PFSK-1 (cell line): ENCODE data around the gene MRPS18B.

Source experiments
- FOXP2 ChIP-seq: optimal IDR thresholded peaks from 2 replicates; pipeline ENCODE3; 2011; ENCODE audit warnings: borderline replicate concordance, control low read depth, inconsistent platforms; ENCODE audit not compliant: insufficient read depth; ENCODE audit errors: extremely low read length, extremely low read depth
- POLR2AphosphoS5 ChIP-seq: IDR thresholded peaks from 2 replicates; pipeline ENCODE4 v1.6.1; 2012; ENCODE audit warnings: low read depth, mild to moderate bottlenecking, control low read depth, low read length, moderate library complexity
- SIN3A ChIP-seq: IDR thresholded peaks from 2 replicates; pipeline ENCODE4 v1.6.1; 2012; ENCODE audit warnings: mild to moderate bottlenecking, low read length, moderate library complexity, borderline replicate concordance; ENCODE audit not compliant: insufficient read depth
- TAF1 ChIP-seq: IDR thresholded peaks from 2 replicates; pipeline ENCODE4 v1.6.1; 2012; ENCODE audit warnings: low read length, control low read depth, borderline replicate concordance; ENCODE audit not compliant: insufficient read depth
- TF ChIP-seq, protein P1 (sequence below), 2 experiments: IDR thresholded peaks; 2 replicates each; pipeline versions ENCODE4 v1.6.1 to v1.8.0; 2011 to 2012; ENCODE audit warnings: low read depth in 2 of 2, low read length in 2 of 2, control low read depth in 1 of 2, inconsistent platforms in 1 of 2, mild to moderate bottlenecking in 1 of 2, moderate library complexity in 1 of 2; ENCODE audit not compliant: insufficient read depth in 1 of 2

The MRPS18B gene

DNA sequence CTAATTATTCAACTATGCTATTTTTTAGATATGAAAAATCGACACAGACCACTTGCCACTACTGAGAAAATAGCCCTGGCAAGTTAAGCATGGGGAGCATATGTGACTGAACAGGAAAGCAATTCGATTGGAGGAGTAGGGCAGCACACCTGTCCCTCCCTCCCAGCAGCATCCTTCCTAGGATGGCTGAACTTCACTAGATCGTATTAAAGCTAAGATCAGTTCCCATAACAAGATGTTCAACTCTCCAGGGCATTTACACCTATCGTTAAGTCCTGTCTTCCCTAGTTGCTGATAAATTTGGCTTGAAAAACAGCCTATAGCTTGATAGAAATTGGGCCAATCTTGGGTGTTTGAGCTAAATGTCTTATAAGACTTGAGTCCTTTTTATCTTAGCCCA is 7.6 kb upstream of the MRPS18B start:
- TF ChIP-seq FOXP2 (no peak), TAF1 (no peak), SIN3A (no peak), POLR2AphosphoS5 (no peak; the same call in 1 of the 2 replicates)
- TF ChIP-seq, protein P1, sequence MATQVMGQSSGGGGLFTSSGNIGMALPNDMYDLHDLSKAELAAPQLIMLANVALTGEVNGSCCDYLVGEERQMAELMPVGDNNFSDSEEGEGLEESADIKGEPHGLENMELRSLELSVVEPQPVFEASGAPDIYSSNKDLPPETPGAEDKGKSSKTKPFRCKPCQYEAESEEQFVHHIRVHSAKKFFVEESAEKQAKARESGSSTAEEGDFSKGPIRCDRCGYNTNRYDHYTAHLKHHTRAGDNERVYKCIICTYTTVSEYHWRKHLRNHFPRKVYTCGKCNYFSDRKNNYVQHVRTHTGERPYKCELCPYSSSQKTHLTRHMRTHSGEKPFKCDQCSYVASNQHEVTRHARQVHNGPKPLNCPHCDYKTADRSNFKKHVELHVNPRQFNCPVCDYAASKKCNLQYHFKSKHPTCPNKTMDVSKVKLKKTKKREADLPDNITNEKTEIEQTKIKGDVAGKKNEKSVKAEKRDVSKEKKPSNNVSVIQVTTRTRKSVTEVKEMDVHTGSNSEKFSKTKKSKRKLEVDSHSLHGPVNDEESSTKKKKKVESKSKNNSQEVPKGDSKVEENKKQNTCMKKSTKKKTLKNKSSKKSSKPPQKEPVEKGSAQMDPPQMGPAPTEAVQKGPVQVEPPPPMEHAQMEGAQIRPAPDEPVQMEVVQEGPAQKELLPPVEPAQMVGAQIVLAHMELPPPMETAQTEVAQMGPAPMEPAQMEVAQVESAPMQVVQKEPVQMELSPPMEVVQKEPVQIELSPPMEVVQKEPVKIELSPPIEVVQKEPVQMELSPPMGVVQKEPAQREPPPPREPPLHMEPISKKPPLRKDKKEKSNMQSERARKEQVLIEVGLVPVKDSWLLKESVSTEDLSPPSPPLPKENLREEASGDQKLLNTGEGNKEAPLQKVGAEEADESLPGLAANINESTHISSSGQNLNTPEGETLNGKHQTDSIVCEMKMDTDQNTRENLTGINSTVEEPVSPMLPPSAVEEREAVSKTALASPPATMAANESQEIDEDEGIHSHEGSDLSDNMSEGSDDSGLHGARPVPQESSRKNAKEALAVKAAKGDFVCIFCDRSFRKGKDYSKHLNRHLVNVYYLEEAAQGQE (IDR thresholded peaks at IDR 0.05; ENCODE audit: insufficient read depth in 1 of 2, low read depth in 2 of 2, low read length in 2 of 2), result no peak

DNA sequence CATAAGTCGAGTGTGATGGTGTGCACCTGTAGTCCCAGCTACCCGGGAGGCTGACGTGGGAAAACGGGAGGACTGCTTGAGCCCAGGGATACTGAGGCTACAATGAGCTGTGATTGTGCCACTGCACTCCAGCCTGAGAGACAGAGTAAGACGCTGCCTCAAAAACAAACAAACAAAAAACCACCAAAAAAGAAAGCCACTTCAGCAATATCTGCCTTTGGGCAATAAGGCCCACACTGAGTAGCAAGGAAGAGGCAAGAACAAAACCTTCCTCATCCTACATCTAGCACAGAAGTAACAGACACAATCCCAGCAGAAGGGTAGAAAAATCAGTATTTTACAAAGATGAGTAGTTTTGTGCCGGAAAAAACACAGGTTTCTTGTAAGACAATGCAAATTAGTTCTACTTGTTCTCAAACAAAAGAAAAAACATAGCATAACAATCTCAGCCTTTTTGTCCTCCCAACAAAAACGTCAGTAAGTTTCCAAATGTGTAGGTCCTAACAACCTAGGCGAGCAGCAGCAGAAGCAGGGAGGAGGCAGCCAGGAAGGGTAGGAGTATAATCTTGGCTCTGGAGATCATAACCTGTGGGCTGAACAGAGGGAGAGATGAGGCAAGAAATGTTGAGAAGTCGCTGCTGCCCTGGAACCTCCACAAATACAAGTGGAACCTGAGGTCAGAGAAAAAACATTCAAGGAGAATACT is 6.3 kb upstream of the MRPS18B start:
- TF ChIP-seq POLR2AphosphoS5, result peak; percentile 4; the same call in 1 of the 2 replicates
- TF ChIP-seq FOXP2, result no peak
- no peak for TF ChIP-seq TAF1

DNA sequence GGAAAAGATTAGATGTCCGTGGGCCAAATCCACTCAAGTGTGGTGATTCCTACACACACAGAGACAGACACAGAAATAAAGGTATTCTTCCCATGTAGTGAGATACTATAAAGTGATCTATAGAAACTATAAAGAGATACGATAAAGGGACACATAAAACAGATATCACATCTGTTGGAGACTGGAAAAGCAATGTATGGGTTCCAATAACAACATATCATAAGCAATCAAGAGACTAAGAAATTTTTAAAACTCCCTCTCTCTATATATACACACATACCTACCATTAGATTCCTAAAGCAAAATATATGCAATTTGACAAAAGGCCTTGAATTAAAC is 5.8 kb upstream of the MRPS18B start:
- TF ChIP-seq SIN3A (no peak), POLR2AphosphoS5 (no peak), TAF1 (no peak), FOXP2 (no peak)
- TF ChIP-seq, protein P1 (IDR thresholded peaks at IDR 0.05; ENCODE audit: insufficient read depth in 1 of 2, low read depth in 2 of 2, low read length in 2 of 2), result no peak

DNA sequence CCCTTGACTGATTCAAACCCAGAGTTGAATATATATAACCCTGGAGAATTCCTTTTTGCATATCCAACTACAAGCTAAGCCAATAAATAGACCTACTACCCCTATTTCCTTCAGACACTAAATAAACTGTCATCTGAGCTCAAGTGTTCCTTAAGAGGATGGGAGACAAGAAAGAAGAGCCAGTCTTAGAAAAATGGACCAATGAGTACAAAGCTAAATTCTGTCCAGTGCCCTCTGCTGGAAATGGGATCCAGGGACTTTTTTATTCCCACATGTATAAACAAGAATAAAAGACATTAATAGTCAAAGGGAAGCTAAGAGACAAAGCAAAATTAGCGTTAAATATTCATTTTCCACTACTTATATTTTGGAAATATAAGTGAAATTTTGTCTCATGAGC is 5.4 kb upstream of the MRPS18B start:
- TF ChIP-seq POLR2AphosphoS5 (no peak), FOXP2 (no peak), TAF1 (no peak), SIN3A (no peak)
- TF ChIP-seq, protein P1 (IDR thresholded peaks at IDR 0.05; ENCODE audit: insufficient read depth in 1 of 2, low read depth in 2 of 2, low read length in 2 of 2), result no peak

DNA sequence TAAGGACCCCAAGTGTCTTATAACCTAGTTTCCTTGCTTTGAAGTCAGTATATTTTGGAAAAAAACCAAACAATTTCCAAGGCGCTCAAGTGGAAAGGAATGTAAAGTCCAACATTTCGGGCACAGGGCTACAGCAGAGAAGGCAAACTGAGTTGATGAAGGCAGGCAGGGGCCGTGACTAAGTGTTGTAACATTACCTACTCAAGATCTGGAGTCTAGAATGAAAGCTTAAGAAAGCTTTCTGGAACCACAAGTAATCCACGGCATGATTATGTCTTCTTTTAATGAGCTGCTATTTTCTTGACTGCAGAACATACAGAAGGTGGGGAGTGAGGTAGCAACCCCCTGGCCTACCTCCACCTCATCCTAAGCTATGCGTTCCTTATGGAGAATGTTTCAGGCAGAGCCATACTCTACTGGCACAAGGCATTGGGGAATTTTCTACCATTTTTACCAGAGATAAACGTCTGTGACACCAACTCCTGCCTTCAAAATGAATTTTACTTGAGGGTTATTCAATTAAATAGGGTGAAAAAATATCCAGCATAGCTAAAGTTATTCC is 4.9 kb upstream of the MRPS18B start:
- TF ChIP-seq POLR2AphosphoS5, result peak; percentile 82
- TF ChIP-seq TAF1, result no peak
- TF ChIP-seq FOXP2, result no peak

DNA sequence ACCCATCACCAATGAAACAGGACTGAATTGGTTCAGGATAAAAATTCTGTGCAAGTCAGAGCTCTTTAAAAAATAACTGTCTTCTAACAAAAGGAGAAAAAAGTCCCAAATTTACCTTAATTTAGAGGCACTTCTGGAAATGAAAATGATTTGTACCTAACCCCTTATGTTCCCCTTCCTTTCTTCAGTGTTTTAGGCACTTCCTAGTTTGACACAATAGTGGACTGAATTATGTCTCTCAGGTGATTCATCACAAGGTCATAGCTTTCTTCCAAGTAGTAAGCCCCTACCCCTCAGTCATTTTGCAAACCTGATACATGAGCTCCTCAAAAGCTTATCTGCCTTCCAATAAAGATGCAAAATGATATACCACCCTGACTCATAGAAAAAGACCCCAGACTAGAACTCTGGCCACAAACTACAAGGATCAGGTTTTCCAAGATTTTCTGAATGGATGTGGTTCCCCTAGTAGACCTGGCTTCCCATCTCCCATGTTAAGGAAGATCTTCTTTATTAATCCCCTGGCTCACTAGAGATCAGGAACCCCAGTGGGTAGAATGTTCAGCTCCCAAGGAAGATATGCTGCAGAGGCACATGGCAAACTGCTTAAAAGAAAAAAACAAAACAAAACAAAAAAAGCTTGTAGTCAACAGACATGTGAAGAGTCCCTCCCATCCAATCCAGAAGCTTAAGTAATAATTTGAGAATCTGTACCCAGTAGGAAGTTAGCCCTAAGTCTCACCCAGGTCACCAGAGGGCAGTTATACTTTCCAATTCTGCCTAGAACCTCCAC is 4.2 kb upstream of the MRPS18B start:
- TF ChIP-seq TAF1 (peak; percentile 11; the same call in 1 of the 2 replicates), SIN3A (no peak)
